ENCODE measurements around the gene NFYC.
"Not testable (repeated sequence)": the region's sequence is repeated elsewhere in the genome, so short reads cannot be mapped to it uniquely, and the experiment has no call there.

NFYC gene

GRCh38 chr1:40702810-40703209, 11.3 kb downstream of the NFYC start:
- H3K4me3 ChIP-seq (ENCODE audit: low read depth, low read length), result not testable (repeated sequence)

GRCh38 chr1:40703316-40703715, 11.8 kb downstream of the NFYC start:
- DNase-seq (ENCODE audit: low read depth), result peak; percentile 25
- no peak overlapping the region for H3K4me3 ChIP-seq (ENCODE audit: low read depth, low read length)

More at GRCh38 chr1:40702810-40703209, 11.3 kb downstream of the NFYC start:
- not testable (repeated sequence) for DNase-seq (ENCODE audit: low read depth)

DNA sequence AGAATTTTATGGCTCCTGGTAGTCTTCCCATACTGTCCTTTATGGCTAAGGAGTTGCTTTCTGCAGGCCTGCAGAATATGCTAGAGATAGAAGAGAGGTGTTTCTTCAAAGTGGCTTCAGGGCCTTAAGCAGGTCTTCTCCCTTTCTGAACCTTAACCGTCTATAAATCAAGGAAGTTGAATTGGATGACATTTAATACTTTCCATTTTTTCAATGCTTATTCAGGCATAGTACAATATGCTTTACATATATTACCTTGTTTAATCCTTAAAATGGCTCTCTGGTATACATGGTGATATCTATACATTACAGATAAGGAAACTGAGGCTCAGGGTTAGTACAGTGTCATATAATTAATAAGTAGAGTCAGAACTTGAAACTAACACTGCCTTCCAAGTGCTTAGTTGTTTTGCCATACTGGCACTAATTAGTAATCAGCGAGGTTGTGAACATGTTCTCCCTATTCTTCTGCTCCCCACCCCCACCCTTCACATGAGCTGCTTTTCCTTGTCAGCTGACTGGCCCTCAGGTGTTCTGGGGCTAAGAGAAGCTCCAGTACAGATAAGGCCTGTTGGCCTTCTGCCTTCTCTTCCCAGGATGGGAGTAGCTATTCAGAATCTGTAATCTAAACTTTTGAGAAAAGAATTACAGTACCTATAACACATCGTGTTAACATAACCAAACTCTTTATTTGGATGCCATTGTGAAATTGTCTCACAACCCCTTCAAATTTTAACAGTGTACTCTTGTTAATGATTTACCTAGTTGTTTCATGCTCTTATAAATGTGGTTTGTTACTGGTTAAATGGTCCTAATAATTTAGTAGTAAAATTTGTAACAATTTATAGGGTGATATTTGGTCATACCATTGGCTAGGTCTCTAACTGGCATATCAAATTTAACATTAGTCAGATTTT, 13.6 kb downstream of the NFYC start:
- no peak for DNase-seq (ENCODE audit: low read depth)
- no peak overlapping the region for H3K4me3 ChIP-seq (ENCODE audit: low read depth, low read length)

DNA sequence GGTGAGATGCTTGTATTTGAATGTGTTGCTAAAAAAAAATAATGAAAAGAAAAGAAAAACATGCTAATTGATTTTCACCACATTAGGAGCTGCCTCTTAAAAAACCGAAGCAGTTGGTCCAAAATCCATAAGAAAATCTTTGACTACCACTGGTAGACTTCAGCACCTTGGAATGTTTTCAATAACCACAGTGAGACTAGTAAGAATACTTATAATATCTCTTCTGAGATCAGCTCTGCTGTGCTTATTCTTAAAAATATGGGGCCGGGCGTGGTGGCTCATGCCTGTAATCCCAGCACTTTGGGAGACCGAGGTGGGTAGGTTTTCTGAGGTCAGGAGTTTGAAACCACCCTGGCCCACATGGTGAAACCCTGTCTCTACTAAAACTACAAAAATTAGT, 15.1 kb downstream of the NFYC start:
- no peak for DNase-seq (ENCODE audit: low read depth)

DNA sequence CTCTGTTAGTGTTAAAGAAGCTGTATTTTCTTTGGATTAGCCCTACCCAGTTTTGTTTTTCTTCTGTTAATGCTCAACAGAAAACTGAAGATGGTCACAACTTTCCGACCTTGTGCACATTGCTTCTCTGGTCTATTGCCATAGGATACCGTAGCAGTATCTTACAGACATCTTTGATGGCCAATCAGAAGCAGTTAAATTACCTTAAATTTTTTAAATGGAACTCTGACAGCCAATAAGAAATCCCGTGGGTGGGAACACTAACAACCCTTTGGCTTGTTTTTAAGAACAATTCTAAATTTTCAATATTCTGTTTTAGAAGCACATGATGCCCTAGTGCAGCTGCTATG, 17.2 kb downstream of the NFYC start:
- peak; percentile 72 for DNase-seq (ENCODE audit: low read depth)
- peak overlapping the region; percentile 73 for H3K4me3 ChIP-seq (ENCODE audit: low read depth, low read length)

More for the DNA sequence above, 15.1 kb downstream of the NFYC start:
- no peak overlapping the region for H3K4me3 ChIP-seq (ENCODE audit: low read depth, low read length)

- H3K4me3 ChIP-seq (ENCODE audit: low read depth, low read length), result peak overlapping the region; percentile 73
- peak; percentile 86 for DNase-seq (ENCODE audit: low read depth)
Observed at GRCh38 chr1:40709100-40709801, 17.7 kb downstream of the NFYC start.

DNA sequence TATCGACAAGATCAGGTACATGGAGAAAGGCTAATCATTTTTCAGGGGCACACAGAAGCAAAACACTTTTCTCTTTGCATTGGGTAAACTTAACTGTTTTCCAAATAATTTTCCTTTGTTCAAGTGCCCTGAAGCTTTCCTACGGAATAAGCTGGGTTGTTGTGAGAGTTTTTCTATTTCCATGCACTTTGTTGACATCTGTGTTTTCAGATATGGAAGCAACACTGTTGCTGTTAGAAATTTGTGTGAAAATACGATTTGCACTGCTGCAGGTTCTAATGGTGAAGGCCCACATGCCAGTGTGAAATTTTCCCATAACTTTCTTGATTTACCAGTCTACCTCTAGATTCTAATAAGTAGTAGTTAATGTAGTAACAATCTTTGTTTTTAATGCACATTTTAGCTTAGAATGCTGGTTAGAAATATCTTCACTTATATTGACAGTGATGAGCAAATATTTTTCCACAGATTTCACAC, 18.3 kb downstream of the NFYC start:
- H3K4me3 ChIP-seq (ENCODE audit: low read depth, low read length), result peak overlapping the region; percentile 73
- no peak for DNase-seq (ENCODE audit: low read depth)

DNA sequence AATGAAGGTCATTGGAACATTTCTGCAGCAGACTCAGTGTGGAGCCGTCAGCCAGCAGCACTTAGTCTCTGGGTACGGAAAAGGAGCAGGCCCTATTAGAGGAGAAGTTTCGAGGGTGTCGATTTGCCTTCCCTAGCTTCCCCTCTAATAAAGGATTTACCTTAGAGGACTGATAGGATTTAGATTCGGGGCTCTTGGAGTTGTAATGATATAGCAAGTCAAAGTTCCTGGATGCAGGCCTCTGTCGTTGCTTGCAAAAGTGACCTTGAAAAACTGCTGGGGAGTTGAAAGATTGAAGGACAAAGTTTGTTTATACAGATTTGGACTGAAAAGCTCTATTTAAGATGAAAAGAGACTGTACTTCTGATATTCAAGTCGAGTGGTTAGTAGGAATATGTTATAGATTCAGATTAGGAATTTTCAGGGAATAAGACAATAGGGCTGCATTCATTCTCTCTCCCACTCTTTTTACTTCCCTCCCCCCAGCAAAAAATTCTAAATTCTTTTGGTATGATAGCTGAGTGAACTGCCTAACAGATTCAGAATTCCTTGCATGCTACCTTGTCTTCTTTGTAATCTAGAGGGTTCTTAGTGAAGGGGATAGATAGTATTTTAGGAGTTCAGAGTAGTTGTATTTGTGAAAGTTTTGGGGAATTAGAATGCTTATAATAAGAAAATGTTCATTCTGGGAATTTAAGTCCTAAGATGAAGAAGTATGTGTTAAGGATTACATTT, 19.2 kb downstream of the NFYC start:
- H3K4me3 ChIP-seq (ENCODE audit: low read depth, low read length), result peak overlapping the region; percentile 36
- DNase-seq (ENCODE audit: low read depth), result no peak

GRCh38 chr1:40711465-40712404, 20.2 kb downstream of the NFYC start:
- H3K4me3 ChIP-seq (ENCODE audit: low read depth, low read length), result no peak overlapping the region
- DNase-seq (ENCODE audit: low read depth), result peak; percentile 26

- DNase-seq (ENCODE audit: low read depth), result no peak
- no peak overlapping the region for H3K4me3 ChIP-seq (ENCODE audit: low read depth, low read length)
Observed at GRCh38 chr1:40712405-40712944, 21.0 kb downstream of the NFYC start.

GRCh38 chr1:40712997-40713396, 21.5 kb downstream of the NFYC start:
- no peak for DNase-seq (ENCODE audit: low read depth)
- no peak overlapping the region for H3K4me3 ChIP-seq (ENCODE audit: low read depth, low read length)

GRCh38 chr1:40715491-40716059, 24.1 kb downstream of the NFYC start:
- no peak for DNase-seq (ENCODE audit: low read depth)
- no peak overlapping the region for H3K4me3 ChIP-seq (ENCODE audit: low read depth, low read length)

DNA sequence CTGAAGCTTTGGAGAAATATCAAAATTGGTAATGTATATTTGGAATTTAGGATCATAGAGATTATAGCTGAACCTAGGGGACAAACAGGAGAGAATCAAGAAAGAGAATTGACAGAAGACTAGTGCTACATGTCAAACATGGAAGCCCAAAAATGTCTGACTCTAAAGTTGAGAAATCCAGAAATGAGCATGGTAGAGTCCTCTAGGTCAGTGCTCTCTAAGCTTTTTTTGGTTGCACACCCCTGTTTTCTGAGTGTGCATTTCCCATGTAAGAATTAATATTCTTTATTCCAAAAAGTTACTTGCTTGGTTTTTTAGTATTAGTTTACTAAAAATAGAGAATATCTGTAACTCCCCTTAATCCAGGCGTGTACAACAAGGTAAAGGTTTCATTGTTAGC, 25.6 kb downstream of the NFYC start:
- H3K4me3 ChIP-seq (ENCODE audit: low read depth, low read length), result no peak overlapping the region
- no peak for DNase-seq (ENCODE audit: low read depth)

GRCh38 chr1:40717955-40718354, 26.5 kb downstream of the NFYC start:
- DNase-seq (ENCODE audit: low read depth), result no peak
- H3K4me3 ChIP-seq (ENCODE audit: low read depth, low read length), result no peak overlapping the region

GRCh38 chr1:40720493-40720892, 29.0 kb downstream of the NFYC start:
- no peak for DNase-seq (ENCODE audit: low read depth)
- no peak overlapping the region for H3K4me3 ChIP-seq (ENCODE audit: low read depth, low read length)

- DNase-seq (ENCODE audit: low read depth), result no peak
- H3K4me3 ChIP-seq (ENCODE audit: low read depth, low read length), result no peak overlapping the region
Observed at GRCh38 chr1:40722622-40723021, 31.1 kb downstream of the NFYC start.

DNA sequence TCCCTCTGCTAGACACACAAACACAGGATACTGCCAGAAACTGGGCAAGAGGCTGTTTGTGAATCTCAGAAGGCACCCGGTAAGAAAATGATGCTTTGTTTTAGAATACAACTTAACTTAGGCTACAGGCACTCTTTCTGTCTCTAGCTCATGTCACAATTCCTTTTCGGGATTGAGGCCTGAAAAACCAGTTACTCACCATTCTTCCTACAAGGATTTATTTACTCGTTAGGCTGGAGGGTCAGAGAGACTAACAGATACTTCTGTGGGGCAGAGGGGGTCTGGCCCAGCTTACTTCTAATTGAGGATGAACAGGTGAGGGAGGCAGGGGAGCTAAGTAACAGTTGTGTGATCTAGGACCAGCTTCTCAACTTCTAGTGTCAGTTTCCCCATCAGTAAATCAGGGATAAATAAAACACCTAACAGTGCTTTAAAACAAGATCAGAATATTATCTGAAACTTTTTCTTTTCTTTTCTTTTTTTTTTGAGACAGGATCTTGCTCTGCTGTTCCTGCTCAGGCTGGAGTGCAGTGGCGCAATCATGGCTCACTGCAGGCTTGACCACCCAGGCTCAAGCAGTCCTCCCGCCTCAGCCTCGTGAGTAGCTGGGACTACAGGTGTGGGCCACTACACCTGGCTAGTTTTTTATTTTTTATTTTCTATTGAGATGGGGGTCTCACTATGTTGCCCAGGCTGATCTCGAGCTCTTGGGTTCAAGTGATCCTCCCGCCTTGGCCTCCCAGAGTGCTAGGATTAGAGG, 31.9 kb downstream of the NFYC start:
- no peak overlapping the region for H3K4me3 ChIP-seq (ENCODE audit: low read depth, low read length)
- DNase-seq (ENCODE audit: low read depth), result no peak

- not testable (repeated sequence) for DNase-seq (ENCODE audit: low read depth)
Observed at GRCh38 chr1:40727662-40728061, 36.2 kb downstream of the NFYC start.

More at GRCh38 chr1:40727662-40728061, 36.2 kb downstream of the NFYC start:
- not testable (repeated sequence) for H3K4me3 ChIP-seq (ENCODE audit: low read depth, low read length)
